HuH-7.5 (cell line): ENCODE results near the gene TCF19.

ENCODE experiments used
- DNase-seq: peaks from one replicate; pipeline ENCODE4 v3.0.0; 2011; ENCODE audit warnings: low spot score

Gene TCF19

GRCh38 chr6:31128093-31128676, 30.2 kb upstream of the TCF19 start:
- DNase-seq, result peak; percentile 59

GRCh38 chr6:31129130-31129529, 29.3 kb upstream of the TCF19 start:
- DNase-seq, result no peak

- DNase-seq, result no peak
Measured at GRCh38 chr6:31130751-31131150, 27.6 kb upstream of the TCF19 start.

GRCh38 chr6:31131595-31131994, 26.8 kb upstream of the TCF19 start:
- no peak for DNase-seq

- DNase-seq, result no peak
Measured at GRCh38 chr6:31132806-31133205, 25.6 kb upstream of the TCF19 start.

GRCh38 chr6:31135710-31136109, 22.7 kb upstream of the TCF19 start:
- no peak for DNase-seq

- DNase-seq, result no peak
Measured at GRCh38 chr6:31138982-31139381, 19.4 kb upstream of the TCF19 start, which contains the start of gene PSORS1C2. PSORS1C2 (minus strand) TSS chr6:31139066; CDS start chr6:31139026, 40 bp downstream.

- no peak for DNase-seq
Measured at GRCh38 chr6:31139599-31139998, 18.8 kb upstream of the TCF19 start.

GRCh38 chr6:31140643-31141042, 17.7 kb upstream of the TCF19 start:
- no peak for DNase-seq

- no peak for DNase-seq
Measured at GRCh38 chr6:31142361-31142761, 16.0 kb upstream of the TCF19 start.

- no peak for DNase-seq
Measured at GRCh38 chr6:31143148-31143547, 15.2 kb upstream of the TCF19 start.

GRCh38 chr6:31144296-31144969, 14.0 kb upstream of the TCF19 start:
- no peak for DNase-seq

- no peak for DNase-seq
Measured at GRCh38 chr6:31144970-31145340, 13.4 kb upstream of the TCF19 start.

GRCh38 chr6:31145386-31145785, 13.0 kb upstream of the TCF19 start:
- no peak for DNase-seq

- DNase-seq, result no peak
Measured at GRCh38 chr6:31149827-31150447, 8.5 kb upstream of the TCF19 start.

GRCh38 chr6:31152781-31153180, 5.6 kb upstream of the TCF19 start:
- no peak for DNase-seq

GRCh38 chr6:31154436-31154835, 4.0 kb upstream of the TCF19 start:
- no peak for DNase-seq

GRCh38 chr6:31156641-31157040, 1.7 kb upstream of the TCF19 start:
- DNase-seq, result no peak

- DNase-seq, result no peak
Measured at GRCh38 chr6:31157513-31158139, 763 bp upstream of the TCF19 start, which contains the start of gene CCHCR1. CCHCR1 (minus strand) TSS chr6:31157802; CDS start chr6:31157600, 202 bp downstream.

- DNase-seq, result no peak
Measured at GRCh38 chr6:31158863-31159855, 770 bp downstream of the TCF19 start.

GRCh38 chr6:31161216-31162126, 3.1 kb downstream of the TCF19 start:
- DNase-seq, result no peak
